ENCODE results near the gene SPATA2.
"Not testable (repeated sequence)": the region's sequence is repeated elsewhere in the genome, so short reads cannot be mapped to it uniquely, and the experiment has no call there.

SPATA2 gene

GRCh38 chr20:49863666-49864065 is 51.7 kb downstream of the SPATA2 start:
- ChIA-PET CTCF (no interaction called here), POLR2A (no interaction called here)
- H3K4me3 ChIP-seq (ENCODE audit: control insufficient read depth in 1 of 7, extremely low read depth in 1 of 7, insufficient read depth in 4 of 7, low read depth in 2 of 7, low read length in 6 of 7): no peak overlapping the region
- no peaks in the 10 kb centered on the region for H3K27me3 ChIP-seq (replicated peaks in 2 of 5; ENCODE audit: control insufficient read depth in 4 of 5, insufficient read depth in 5 of 5, low read length in 4 of 5)
- peaks cover 8 to 39% (median 32%) of the 10 kb centered on the region in 4 experiments for H3K36me3 ChIP-seq (ENCODE audit: control insufficient read depth in 4 of 4, insufficient read depth in 4 of 4, low read length in 3 of 4)
- no peak overlapping the region for H3K27ac ChIP-seq (ENCODE audit: insufficient read depth in 1 of 2, low read depth in 1 of 2, low read length in 2 of 2, poor library complexity in 1 of 2, severe bottlenecking in 2 of 2)
- no peak for DNase-seq
- H3K4me1 ChIP-seq (ENCODE audit: control extremely low read depth in 1 of 4, control insufficient read depth in 4 of 4, insufficient read depth in 4 of 4, low read length in 3 of 4): peaks cover 0 to 5% (median under 1%) of the 10 kb centered on the region in 4 experiments
- no peaks in the 10 kb centered on the region for H3K9me3 ChIP-seq (ENCODE audit: control extremely low read depth in 1 of 5, control insufficient read depth in 4 of 5, insufficient read depth in 2 of 5, low read depth in 1 of 5, low read length in 4 of 5)
- WGBS (ENCODE audit: insufficient coverage): 100% methylated on average over 6 of the region's 6 CpGs

GRCh38 chr20:49862607-49863200 is 52.6 kb downstream of the SPATA2 start:
- Histone ChIP-seq H3K4me1 (ENCODE audit: control extremely low read depth in 1 of 4, control insufficient read depth in 4 of 4, insufficient read depth in 4 of 4, low read length in 3 of 4) (peaks cover 0 to 1% (median 0%) of the 10 kb centered on the region in 4 experiments), H3K36me3 (ENCODE audit: control insufficient read depth in 4 of 4, insufficient read depth in 4 of 4, low read length in 3 of 4) (peaks cover 8 to 38% (median 32%) of the 10 kb centered on the region in 4 experiments), H3K27ac (ENCODE audit: insufficient read depth in 1 of 2, low read depth in 1 of 2, low read length in 2 of 2, poor library complexity in 1 of 2, severe bottlenecking in 2 of 2) (no peak overlapping the region), H3K9me3 (ENCODE audit: control extremely low read depth in 1 of 5, control insufficient read depth in 4 of 5, insufficient read depth in 2 of 5, low read depth in 1 of 5, low read length in 4 of 5) (no peaks in the 10 kb centered on the region), H3K4me3 (ENCODE audit: control insufficient read depth in 1 of 7, extremely low read depth in 1 of 7, insufficient read depth in 4 of 7, low read depth in 2 of 7, low read length in 6 of 7) (no peak overlapping the region), H3K27me3 (replicated peaks in 2 of 5; ENCODE audit: control insufficient read depth in 4 of 5, insufficient read depth in 5 of 5, low read length in 4 of 5) (no peaks in the 10 kb centered on the region)
- ChIA-PET POLR2A (interaction anchor here (0.6 kb wide), 1 partner anchor 644 kb away, joined by 3 read pairs; the partner anchor contains the start of gene DDX27), CTCF (no interaction called here)
- 83% methylated on average over 1 of the region's 6 CpGs for WGBS (ENCODE audit: insufficient coverage)
- peak in 2 of 3 donors; percentile 38 to 44 for DNase-seq

GRCh38 chr20:49861232-49861631 is 54.1 kb downstream of the SPATA2 start:
- ChIA-PET CTCF (interaction anchor here (1.3 to 1.4 kb wide), 2 partner anchors 14 to 249 kb away, joined by 3 read pairs; no protein-coding TSS in a partner anchor), POLR2A (interaction anchor here (0.5 to 1.2 kb wide), 2 partner anchors 30 to 45 kb away, joined by 3 to 5 read pairs; no protein-coding TSS in a partner anchor)
- H3K9me3 ChIP-seq (ENCODE audit: control extremely low read depth in 1 of 5, control insufficient read depth in 4 of 5, insufficient read depth in 2 of 5, low read depth in 1 of 5, low read length in 4 of 5); H3K27me3 ChIP-seq (replicated peaks in 2 of 5; ENCODE audit: control insufficient read depth in 4 of 5, insufficient read depth in 5 of 5, low read length in 4 of 5); H3K27ac ChIP-seq (ENCODE audit: insufficient read depth in 1 of 2, low read depth in 1 of 2, low read length in 2 of 2, poor library complexity in 1 of 2, severe bottlenecking in 2 of 2); H3K4me1 ChIP-seq (ENCODE audit: control extremely low read depth in 1 of 4, control insufficient read depth in 4 of 4, insufficient read depth in 4 of 4, low read length in 3 of 4); H3K4me3 ChIP-seq (ENCODE audit: control insufficient read depth in 1 of 7, extremely low read depth in 1 of 7, insufficient read depth in 4 of 7, low read depth in 2 of 7, low read length in 6 of 7); DNase-seq: not testable (repeated sequence)
- H3K36me3 ChIP-seq (ENCODE audit: control insufficient read depth in 4 of 4, insufficient read depth in 4 of 4, low read length in 3 of 4): peaks cover 7 to 43% (median 29%) of the 10 kb centered on the region in 4 experiments
- WGBS (ENCODE audit: insufficient coverage): 100% methylated on average over 1 of the region's 3 CpGs

DNA sequence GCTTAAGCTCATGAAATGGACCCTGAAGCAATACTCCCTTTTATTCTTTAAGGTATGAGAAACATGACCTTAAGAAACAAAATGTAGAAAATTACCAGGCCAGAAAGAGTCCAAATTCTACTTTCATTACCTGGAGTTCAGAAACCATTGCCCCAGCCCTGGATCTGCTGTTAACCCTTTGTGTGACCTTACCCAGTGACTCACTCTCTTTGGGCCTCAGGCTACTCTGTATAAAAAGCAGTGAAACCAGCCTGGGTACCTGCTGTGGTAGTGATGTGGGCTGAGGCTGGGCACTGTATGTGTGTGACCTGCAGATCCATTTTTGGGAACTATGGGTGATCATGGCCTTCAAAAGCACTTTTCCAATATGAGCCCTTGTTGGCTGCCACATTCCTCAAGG is 55.5 kb downstream of the SPATA2 start:
- no peaks in the 10 kb centered on the region for H3K9me3 ChIP-seq (ENCODE audit: control extremely low read depth in 1 of 5, control insufficient read depth in 4 of 5, insufficient read depth in 2 of 5, low read depth in 1 of 5, low read length in 4 of 5)
- peaks cover 5 to 45% (median 26%) of the 10 kb centered on the region in 4 experiments for H3K36me3 ChIP-seq (ENCODE audit: control insufficient read depth in 4 of 4, insufficient read depth in 4 of 4, low read length in 3 of 4)
- ChIA-PET CTCF (interaction anchor here (0.7 to 1.6 kb wide), 4 partner anchors 11 to 325 kb away, joined by 3 to 6 read pairs (median 4); no protein-coding TSS in a partner anchor), POLR2A (no interaction called here)
- H3K4me3 ChIP-seq (ENCODE audit: control insufficient read depth in 1 of 7, extremely low read depth in 1 of 7, insufficient read depth in 4 of 7, low read depth in 2 of 7, low read length in 6 of 7): no peak overlapping the region
- peaks cover 0 to 1% (median 0%) of the 10 kb centered on the region in 4 experiments for H3K4me1 ChIP-seq (ENCODE audit: control extremely low read depth in 1 of 4, control insufficient read depth in 4 of 4, insufficient read depth in 4 of 4, low read length in 3 of 4)
- DNase-seq: no peak
- no peak overlapping the region for H3K27ac ChIP-seq (ENCODE audit: insufficient read depth in 1 of 2, low read depth in 1 of 2, low read length in 2 of 2, poor library complexity in 1 of 2, severe bottlenecking in 2 of 2)
- no peaks in the 10 kb centered on the region for H3K27me3 ChIP-seq (replicated peaks in 2 of 5; ENCODE audit: control insufficient read depth in 4 of 5, insufficient read depth in 5 of 5, low read length in 4 of 5)

- WGBS (ENCODE audit: insufficient coverage): 90% methylated on average over 5 of the region's 6 CpGs
- ChIA-PET CTCF (interaction anchor here (1.0 to 1.7 kb wide), 5 partner anchors 10 to 324 kb away, joined by 3 to 6 read pairs (median 4); no protein-coding TSS in a partner anchor), POLR2A (no interaction called here)
- H3K27ac ChIP-seq (ENCODE audit: insufficient read depth in 1 of 2, low read depth in 1 of 2, low read length in 2 of 2, poor library complexity in 1 of 2, severe bottlenecking in 2 of 2): no peak overlapping the region
- no peak for DNase-seq
- no peaks in the 10 kb centered on the region for H3K27me3 ChIP-seq (replicated peaks in 2 of 5; ENCODE audit: control insufficient read depth in 4 of 5, insufficient read depth in 5 of 5, low read length in 4 of 5)
- peaks cover 3 to 42% (median 24%) of the 10 kb centered on the region in 4 experiments for H3K36me3 ChIP-seq (ENCODE audit: control insufficient read depth in 4 of 4, insufficient read depth in 4 of 4, low read length in 3 of 4)
- no peaks in the 10 kb centered on the region for H3K9me3 ChIP-seq (ENCODE audit: control extremely low read depth in 1 of 5, control insufficient read depth in 4 of 5, insufficient read depth in 2 of 5, low read depth in 1 of 5, low read length in 4 of 5)
- H3K4me3 ChIP-seq (ENCODE audit: control insufficient read depth in 1 of 7, extremely low read depth in 1 of 7, insufficient read depth in 4 of 7, low read depth in 2 of 7, low read length in 6 of 7): no peak overlapping the region
- H3K4me1 ChIP-seq (ENCODE audit: control extremely low read depth in 1 of 4, control insufficient read depth in 4 of 4, insufficient read depth in 4 of 4, low read length in 3 of 4): peaks cover 0 to 1% (median 0%) of the 10 kb centered on the region in 4 experiments
Measured at GRCh38 chr20:49859011-49859410, 56.3 kb downstream of the SPATA2 start.

GRCh38 chr20:49858076-49858585 is 57.2 kb downstream of the SPATA2 start:
- WGBS (ENCODE audit: insufficient coverage): 100% methylated on average over 1 of the region's 2 CpGs
- H3K36me3 ChIP-seq (ENCODE audit: control insufficient read depth in 4 of 4, insufficient read depth in 4 of 4, low read length in 3 of 4): peaks cover 3 to 44% (median 29%) of the 10 kb centered on the region in 4 experiments
- no peaks in the 10 kb centered on the region for H3K27me3 ChIP-seq (replicated peaks in 2 of 5; ENCODE audit: control insufficient read depth in 4 of 5, insufficient read depth in 5 of 5, low read length in 4 of 5)
- DNase-seq: no peak
- ChIA-PET POLR2A (interaction anchor here (0.6 kb wide), 1 partner anchor 56 kb away, joined by 3 read pairs; no protein-coding TSS in a partner anchor), CTCF (interaction anchor here (1.0 to 1.7 kb wide), 2 partner anchors 12 to 249 kb away, joined by 3 to 4 read pairs; no protein-coding TSS in a partner anchor)
- H3K27ac ChIP-seq (ENCODE audit: insufficient read depth in 1 of 2, low read depth in 1 of 2, low read length in 2 of 2, poor library complexity in 1 of 2, severe bottlenecking in 2 of 2): no peak overlapping the region
- no peak overlapping the region for H3K4me3 ChIP-seq (ENCODE audit: control insufficient read depth in 1 of 7, extremely low read depth in 1 of 7, insufficient read depth in 4 of 7, low read depth in 2 of 7, low read length in 6 of 7)
- H3K9me3 ChIP-seq (ENCODE audit: control extremely low read depth in 1 of 5, control insufficient read depth in 4 of 5, insufficient read depth in 2 of 5, low read depth in 1 of 5, low read length in 4 of 5): no peaks in the 10 kb centered on the region
- peaks cover 0 to 1% (median 0%) of the 10 kb centered on the region in 4 experiments for H3K4me1 ChIP-seq (ENCODE audit: control extremely low read depth in 1 of 4, control insufficient read depth in 4 of 4, insufficient read depth in 4 of 4, low read length in 3 of 4)

DNA sequence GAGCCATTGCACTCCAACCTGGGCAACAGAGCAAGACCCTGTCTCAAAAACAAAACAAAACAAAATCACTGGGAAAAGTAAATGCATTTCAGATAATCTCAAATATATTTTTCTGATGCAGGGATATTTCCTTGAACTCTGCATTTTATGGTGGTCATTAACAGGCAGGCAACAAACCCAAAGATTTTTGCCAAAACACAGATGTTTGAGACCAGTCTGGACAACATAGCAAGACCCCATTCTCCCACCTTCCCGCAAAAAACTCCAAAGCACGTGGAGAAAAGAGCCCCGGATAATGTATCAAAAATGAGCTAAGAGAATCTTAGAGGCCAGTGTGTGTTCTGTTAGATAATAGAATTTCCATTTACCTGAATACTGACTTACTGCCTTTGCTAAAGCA is 58.4 kb downstream of the SPATA2 start:
- CTCF ChIA-PET: interaction anchor here (0.6 to 1.6 kb wide), 3 partner anchors 9 to 214 kb away, joined by 4 to 5 read pairs (median 5); no protein-coding TSS in a partner anchor

More for the DNA sequence above, 58.4 kb downstream of the SPATA2 start:
- Histone ChIP-seq H3K9me3 (ENCODE audit: control extremely low read depth in 1 of 5, control insufficient read depth in 4 of 5, insufficient read depth in 2 of 5, low read depth in 1 of 5, low read length in 4 of 5) (no peaks in the 10 kb centered on the region), H3K4me1 (ENCODE audit: control extremely low read depth in 1 of 4, control insufficient read depth in 4 of 4, insufficient read depth in 4 of 4, low read length in 3 of 4) (no peaks in the 10 kb centered on the region), H3K4me3 (ENCODE audit: control insufficient read depth in 1 of 7, extremely low read depth in 1 of 7, insufficient read depth in 4 of 7, low read depth in 2 of 7, low read length in 6 of 7) (no peak overlapping the region), H3K36me3 (ENCODE audit: control insufficient read depth in 4 of 4, insufficient read depth in 4 of 4, low read length in 3 of 4) (peaks cover 3 to 47% (median 34%) of the 10 kb centered on the region in 4 experiments), H3K27me3 (replicated peaks in 2 of 5; ENCODE audit: control insufficient read depth in 4 of 5, insufficient read depth in 5 of 5, low read length in 4 of 5) (no peaks in the 10 kb centered on the region), H3K27ac (ENCODE audit: insufficient read depth in 1 of 2, low read depth in 1 of 2, low read length in 2 of 2, poor library complexity in 1 of 2, severe bottlenecking in 2 of 2) (no peak overlapping the region)
- POLR2A ChIA-PET: no interaction called here
- no CpG with 5 or more reads among the region's 3 CpGs for WGBS (ENCODE audit: insufficient coverage)
- no peak for DNase-seq

All from common myeloid progenitor, CD34-positive (primary cell).